GM13976 (cell line): Measurements from ENCODE around the gene CLIP4.

Experiments used
- DNase-seq: peaks from one replicate; pipeline ENCODE4 v3.0.0; 2012; ENCODE audit warnings: low spot score
- in situ Hi-C: fragments of 300-500 bp; cut with MboI; formaldehyde crosslinking; loops from one replicate; pipeline ENCODE4 v1.12.0; 2022; ENCODE audit warnings: low sequenced_read_pairs, mixed read lengths, inconsistent platforms; ENCODE audit not compliant: unreplicated experiment
- TF ChIP-seq, protein P1 (sequence below): IDR thresholded peaks from 2 replicates; pipeline ENCODE4 v1.5.1; 2012; ENCODE audit warnings: borderline replicate concordance, mild to moderate bottlenecking; ENCODE audit not compliant: insufficient read depth; ENCODE audit errors: extremely low read depth, missing control alignments, control extremely low read depth

Gene CLIP4

DNA sequence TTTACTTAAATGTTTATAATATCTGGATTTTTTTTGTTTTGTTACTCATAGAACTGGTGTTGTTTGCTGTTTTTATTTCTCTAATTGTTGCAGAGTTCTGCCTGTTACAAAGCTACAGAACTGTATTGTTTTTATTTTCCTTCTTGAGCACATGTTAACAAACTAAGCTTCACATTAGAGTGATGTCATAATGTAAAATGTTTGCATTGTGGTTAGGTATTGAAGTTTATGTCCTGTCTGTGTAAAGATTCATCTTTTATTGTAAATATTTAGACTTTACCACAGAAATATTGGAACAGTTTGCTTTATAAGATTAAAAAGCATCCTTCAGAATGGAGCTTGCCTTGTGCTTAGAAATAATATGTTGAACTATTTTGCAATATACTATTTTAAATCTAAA lies 67.7 kb downstream of the CLIP4 start:
- in situ Hi-C loops: loop anchor here (25.0 kb wide), 2 partner anchors 371 to 621 kb away; partner anchors contain the start of gene SPDYA
- TF ChIP-seq, protein P1, sequence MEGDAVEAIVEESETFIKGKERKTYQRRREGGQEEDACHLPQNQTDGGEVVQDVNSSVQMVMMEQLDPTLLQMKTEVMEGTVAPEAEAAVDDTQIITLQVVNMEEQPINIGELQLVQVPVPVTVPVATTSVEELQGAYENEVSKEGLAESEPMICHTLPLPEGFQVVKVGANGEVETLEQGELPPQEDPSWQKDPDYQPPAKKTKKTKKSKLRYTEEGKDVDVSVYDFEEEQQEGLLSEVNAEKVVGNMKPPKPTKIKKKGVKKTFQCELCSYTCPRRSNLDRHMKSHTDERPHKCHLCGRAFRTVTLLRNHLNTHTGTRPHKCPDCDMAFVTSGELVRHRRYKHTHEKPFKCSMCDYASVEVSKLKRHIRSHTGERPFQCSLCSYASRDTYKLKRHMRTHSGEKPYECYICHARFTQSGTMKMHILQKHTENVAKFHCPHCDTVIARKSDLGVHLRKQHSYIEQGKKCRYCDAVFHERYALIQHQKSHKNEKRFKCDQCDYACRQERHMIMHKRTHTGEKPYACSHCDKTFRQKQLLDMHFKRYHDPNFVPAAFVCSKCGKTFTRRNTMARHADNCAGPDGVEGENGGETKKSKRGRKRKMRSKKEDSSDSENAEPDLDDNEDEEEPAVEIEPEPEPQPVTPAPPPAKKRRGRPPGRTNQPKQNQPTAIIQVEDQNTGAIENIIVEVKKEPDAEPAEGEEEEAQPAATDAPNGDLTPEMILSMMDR: no peak
- DNase-seq: no peak

DNA sequence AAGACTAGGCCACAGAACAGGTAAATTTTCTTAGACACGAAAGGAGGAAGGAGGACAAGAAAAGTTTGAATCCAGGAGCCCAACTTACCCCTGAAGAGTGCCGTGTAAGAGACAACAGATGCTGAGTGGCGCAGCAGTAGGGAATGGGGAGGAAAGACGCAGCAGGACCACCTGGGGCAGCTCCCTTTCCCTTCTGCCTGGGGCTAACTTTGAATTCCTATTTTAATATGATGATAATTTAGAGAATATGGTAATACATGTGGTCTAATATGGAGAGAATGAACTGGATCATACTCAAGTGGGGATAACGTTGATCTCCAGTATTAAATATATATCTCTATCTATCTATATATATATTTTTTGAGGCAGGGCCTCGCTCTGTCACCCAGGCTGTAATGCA lies 69.3 kb downstream of the CLIP4 start:
- no peak for DNase-seq
- in situ Hi-C loops: loop anchor here (25.0 kb wide), 2 partner anchors 372 to 622 kb away; partner anchors contain the start of gene SPDYA
- TF ChIP-seq, protein P1: no peak

DNA sequence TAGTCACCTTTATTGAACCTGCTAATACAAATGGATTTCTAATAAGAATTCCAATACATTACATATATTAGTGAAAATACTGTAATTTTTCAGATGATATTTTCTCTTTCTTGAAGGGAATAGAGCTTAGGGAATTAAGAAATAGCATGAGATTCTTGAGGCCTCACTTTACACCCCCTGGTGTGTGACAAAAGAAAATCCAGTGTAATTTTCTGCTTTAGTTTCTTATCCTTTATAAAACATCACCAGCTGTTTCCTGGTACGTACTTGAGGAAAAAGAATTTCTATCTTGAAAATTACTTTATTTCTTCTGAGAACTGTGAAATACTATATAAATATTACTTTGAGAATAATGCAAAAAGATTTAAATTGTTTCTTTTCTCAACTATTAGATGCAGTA lies 71.6 kb downstream of the CLIP4 start:
- TF ChIP-seq, protein P1: no peak
- no peak for DNase-seq
- in situ Hi-C loops: loop anchor here (25.0 kb wide), 2 partner anchors 375 to 625 kb away; partner anchors contain the start of gene SPDYA

DNA sequence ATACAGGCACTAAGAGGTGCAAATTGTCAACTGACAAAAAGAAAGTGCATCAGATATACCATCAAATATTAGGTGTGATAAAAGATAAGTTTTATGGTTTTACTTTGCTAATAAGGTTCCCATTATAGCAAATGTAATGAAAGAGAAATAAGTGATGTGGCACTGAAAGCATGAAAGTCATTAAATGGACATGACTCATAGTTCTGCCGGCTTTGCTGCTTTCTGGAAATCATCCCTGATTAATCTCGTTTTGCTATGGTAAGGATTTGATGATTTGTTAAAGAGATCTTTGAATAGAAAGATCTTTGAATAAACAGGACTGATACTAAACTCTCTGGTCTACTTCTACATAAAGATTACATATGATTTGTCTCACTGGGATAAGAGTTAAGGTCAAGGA lies 72.7 kb downstream of the CLIP4 start:
- DNase-seq: no peak
- TF ChIP-seq, protein P1: no peak
- in situ Hi-C loops: loop anchor here (25.0 kb wide), 2 partner anchors 376 to 626 kb away; partner anchors contain the start of gene SPDYA

DNA sequence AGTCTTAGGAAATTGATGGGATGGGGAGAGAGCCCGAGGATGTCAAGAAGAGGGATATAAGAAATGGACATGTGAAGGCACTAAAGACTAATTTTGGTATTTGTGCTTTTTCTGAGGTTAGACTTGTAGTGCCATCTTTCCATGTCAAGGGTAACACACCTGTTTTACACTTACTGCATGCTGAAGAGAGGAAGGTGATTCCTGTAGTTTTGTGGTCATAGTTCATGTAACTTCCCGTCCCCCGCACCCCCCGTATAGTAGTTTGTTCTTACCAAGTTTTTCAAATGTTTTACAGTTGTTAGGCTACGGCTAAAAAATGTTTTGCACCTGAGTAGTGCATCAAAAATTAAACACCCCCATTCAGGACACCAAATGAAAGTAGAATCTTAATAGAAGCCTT lies 73.8 kb downstream of the CLIP4 start:
- DNase-seq: no peak
- TF ChIP-seq, protein P1: no peak

DNA sequence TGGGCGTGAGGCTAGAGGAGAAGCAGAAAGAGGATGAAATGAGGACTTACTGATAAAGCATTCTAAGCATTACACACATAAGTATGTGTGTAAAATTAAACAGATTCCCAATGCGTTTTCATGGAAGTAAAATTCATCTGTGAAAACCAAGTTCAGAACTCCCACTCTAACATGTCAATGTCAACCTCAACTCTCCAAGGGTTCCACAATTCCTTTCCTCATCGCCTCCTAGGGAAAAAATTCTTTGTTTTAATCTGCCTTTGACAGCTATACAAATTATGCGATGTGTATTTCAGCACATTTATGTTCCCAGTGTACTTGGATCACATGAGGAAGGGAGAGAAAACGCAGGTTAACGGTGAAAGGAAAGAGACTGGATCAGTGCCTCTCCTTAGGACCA lies 76.6 kb downstream of the CLIP4 start:
- TF ChIP-seq, protein P1: no peak
- in situ Hi-C loops: loop anchor here (25.0 kb wide), 2 partner anchors 380 to 630 kb away; partner anchors contain the start of gene SPDYA
- DNase-seq: no peak

More for the DNA sequence above, 73.8 kb downstream of the CLIP4 start:
- in situ Hi-C loops: loop anchor here (25.0 kb wide), 2 partner anchors 377 to 627 kb away; partner anchors contain the start of gene SPDYA
